Lower lobe of right lung (tissue), 2 donors: ENCODE data around the gene TRPV2. TPM values are rescaled to one million over a fixed set of nuclear protein-coding genes. Genes with fewer than 3 reads are reported as not detected.

Experiments used
- ATAC-seq, 2 donors: fragments of 200-7000 bp; cut with Tn5 transposase; one replicate each; pipeline ENCODE4 v1.9.1; 2020 to 2022; ENCODE audit warnings: mild to moderate bottlenecking in 2 of 2, moderate library complexity in 2 of 2
- DNase-seq: peaks from one replicate; pipeline ENCODE4 v3.0.0-alpha.2; 2020
- H3K27ac ChIP-seq: fragments of 200-600 bp; one replicate; pipeline ENCODE4 v1.8.0; 2022
- H3K27me3 ChIP-seq: fragments of 200-600 bp; one replicate; pipeline ENCODE4 v1.8.0; 2022; ENCODE audit warnings: low read depth
- H3K36me3 ChIP-seq: fragments of 200-600 bp; one replicate; pipeline ENCODE4 v1.8.0; 2022; ENCODE audit warnings: mild to moderate bottlenecking
- H3K4me1 ChIP-seq: fragments of 200-600 bp; one replicate; pipeline ENCODE4 v1.8.0; 2022
- H3K4me3 ChIP-seq: fragments of 200-600 bp; one replicate; pipeline ENCODE4 v1.8.0; 2022; ENCODE audit warnings: mild to moderate bottlenecking
- H3K9me3 ChIP-seq: fragments of 200-600 bp; one replicate; pipeline ENCODE4 v1.8.0; 2022
- intact Hi-C: fragments of 100-400 bp; cut with DNase I; formaldehyde crosslinking; loops from one replicate; pipeline ENCODE4 v1.11.0; 2022
- total RNA-seq: library from RNA; stranded (reverse); fragmentation: NEBNext Ultra II Directional; extraction: Animal tissue kit (Norgen Biotek cat#: 25700); gene quantifications from one replicate; pipeline ENCODE4 v1.2.1, GENCODE V29; 2021
- TF ChIP-seq, protein P1 (sequence below): fragments of 200-600 bp; IDR thresholded peaks from one replicate; pipeline ENCODE4 v1.8.0; 2022; ENCODE audit warnings: antibody characterized with exemption, mild to moderate bottlenecking
- donor health status: DM: no; HTN: yes; CAD: no; lungs with severe emphysema.

Gene TRPV2
- total RNA-seq, 1 donor from 2014 or later: 120 TPM

DNA sequence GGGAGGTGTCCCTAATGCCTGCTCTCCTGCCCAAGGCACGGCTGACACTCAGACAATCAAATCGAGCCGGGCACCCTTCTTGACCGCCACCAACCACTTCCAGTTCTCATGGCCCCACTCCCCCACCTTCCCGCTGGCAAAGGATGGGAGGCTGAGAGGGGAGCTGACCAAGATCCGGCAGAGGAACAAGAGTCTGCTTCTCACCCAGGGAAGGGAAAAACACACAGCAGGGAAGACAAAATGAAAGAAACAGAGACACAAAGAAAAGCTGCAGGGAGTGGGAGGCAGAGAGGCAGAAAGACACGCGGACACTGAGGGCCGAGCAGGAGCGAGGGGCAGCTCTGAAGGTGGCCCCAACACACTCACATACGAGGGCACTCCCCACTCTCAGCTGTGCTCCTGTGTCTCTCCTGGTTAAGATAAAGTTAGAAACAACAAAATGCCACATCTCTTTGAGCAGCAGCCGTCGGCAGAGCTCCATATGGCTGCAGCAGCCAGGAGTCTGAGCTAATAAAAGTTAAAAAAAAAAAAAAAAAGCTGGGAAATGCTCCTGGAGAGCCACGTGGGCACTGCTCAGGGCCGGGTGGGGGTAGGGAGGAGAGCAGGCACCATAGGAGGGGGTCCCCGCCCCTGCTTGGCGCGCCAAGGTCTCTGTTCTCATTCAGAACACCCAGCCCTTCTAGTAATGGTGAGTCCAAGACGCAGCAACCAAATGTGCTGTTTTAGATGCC is 69.2 kb downstream of the TRPV2 start:
- DNase-seq (no peak), ATAC-seq (no peak)
- TF ChIP-seq, protein P1, sequence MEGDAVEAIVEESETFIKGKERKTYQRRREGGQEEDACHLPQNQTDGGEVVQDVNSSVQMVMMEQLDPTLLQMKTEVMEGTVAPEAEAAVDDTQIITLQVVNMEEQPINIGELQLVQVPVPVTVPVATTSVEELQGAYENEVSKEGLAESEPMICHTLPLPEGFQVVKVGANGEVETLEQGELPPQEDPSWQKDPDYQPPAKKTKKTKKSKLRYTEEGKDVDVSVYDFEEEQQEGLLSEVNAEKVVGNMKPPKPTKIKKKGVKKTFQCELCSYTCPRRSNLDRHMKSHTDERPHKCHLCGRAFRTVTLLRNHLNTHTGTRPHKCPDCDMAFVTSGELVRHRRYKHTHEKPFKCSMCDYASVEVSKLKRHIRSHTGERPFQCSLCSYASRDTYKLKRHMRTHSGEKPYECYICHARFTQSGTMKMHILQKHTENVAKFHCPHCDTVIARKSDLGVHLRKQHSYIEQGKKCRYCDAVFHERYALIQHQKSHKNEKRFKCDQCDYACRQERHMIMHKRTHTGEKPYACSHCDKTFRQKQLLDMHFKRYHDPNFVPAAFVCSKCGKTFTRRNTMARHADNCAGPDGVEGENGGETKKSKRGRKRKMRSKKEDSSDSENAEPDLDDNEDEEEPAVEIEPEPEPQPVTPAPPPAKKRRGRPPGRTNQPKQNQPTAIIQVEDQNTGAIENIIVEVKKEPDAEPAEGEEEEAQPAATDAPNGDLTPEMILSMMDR: no peak
- intact Hi-C loops: no loop called here
- no peaks in the 10 kb centered on the region for H3K9me3 ChIP-seq
- no peak overlapping the region for H3K4me3 ChIP-seq
- peaks cover 18% of the 10 kb centered on the region for H3K4me1 ChIP-seq
- no peak overlapping the region for H3K27ac ChIP-seq
- no peaks in the 10 kb centered on the region for H3K27me3 ChIP-seq
- no peaks in the 10 kb centered on the region for H3K36me3 ChIP-seq

Other genes starting within 250 kb of the TRPV2 start
- 137 TPM for gene NCOR1, start 200.0 kb upstream of the TRPV2 start, total RNA-seq
- gene PIGL, start 198.4 kb upstream of the TRPV2 start, total RNA-seq: 24.3 TPM
- gene CENPV, start 62.1 kb upstream of the TRPV2 start, total RNA-seq: 17.3 TPM
- 1,803 TPM for gene UBB, start 34.5 kb upstream of the TRPV2 start, total RNA-seq
- 3.8 TPM for gene LRRC75A, start 76.6 kb downstream of the TRPV2 start, total RNA-seq
- gene ZNF287, start 153.6 kb downstream of the TRPV2 start, total RNA-seq: 5.2 TPM
- 5.7 TPM for gene ZNF624, start 238.3 kb downstream of the TRPV2 start, total RNA-seq